IPS-NIHi7 (cell line): Measurements from ENCODE around the gene LGALS12.
A peak's percentile ranks its signal among the peaks of the same experiment; 100 is the strongest.

Experiments
- DNase-seq: peaks from one replicate; pipeline ENCODE4 v3.0.0; 2012; ENCODE audit warnings: mixed read lengths; ENCODE audit errors: extremely low spot score

The LGALS12 gene

GRCh38 chr11:63505857-63506528 lies at the start of gene LGALS12:
Gene LGALS12 (plus strand): TSS chr11:63506084. CDS start chr11:63506459, 375 bp downstream.
- DNase-seq: peak; percentile 66

GRCh38 chr11:63459586-63459985 lies 46.3 kb upstream of the LGALS12 start:
- DNase-seq: peak; percentile 40

GRCh38 chr11:63462137-63462536 lies 43.7 kb upstream of the LGALS12 start:
- DNase-seq: no peak

- no peak for DNase-seq
Measured at GRCh38 chr11:63470311-63470710, 35.6 kb upstream of the LGALS12 start.

- DNase-seq: no peak
Measured at GRCh38 chr11:63472372-63472771, 33.5 kb upstream of the LGALS12 start.

- no peak for DNase-seq
Measured at GRCh38 chr11:63476618-63477017, 29.3 kb upstream of the LGALS12 start.

- DNase-seq: peak; percentile 88
Measured at GRCh38 chr11:63478896-63479295, 27.0 kb upstream of the LGALS12 start.

- DNase-seq: no peak
Measured at GRCh38 chr11:63480039-63480438, 25.8 kb upstream of the LGALS12 start.

GRCh38 chr11:63485777-63486176 lies 20.1 kb upstream of the LGALS12 start:
- no peak for DNase-seq

GRCh38 chr11:63488789-63489188 lies 17.1 kb upstream of the LGALS12 start:
- DNase-seq: no peak

GRCh38 chr11:63489879-63490278 lies 16.0 kb upstream of the LGALS12 start:
- DNase-seq: peak; percentile 54

- DNase-seq: peak; percentile 58
Measured at GRCh38 chr11:63490551-63491239, 15.2 kb upstream of the LGALS12 start, which contains the start of gene PLAAT5. Gene PLAAT5 (minus strand): TSS chr11:63491167. CDS start chr11:63491034, 133 bp downstream.

GRCh38 chr11:63491240-63491587 lies 14.7 kb upstream of the LGALS12 start:
- DNase-seq: no peak

- DNase-seq: no peak
Measured at GRCh38 chr11:63491636-63492372, 14.1 kb upstream of the LGALS12 start.

GRCh38 chr11:63492441-63492840 lies 13.4 kb upstream of the LGALS12 start:
- no peak for DNase-seq

GRCh38 chr11:63493127-63493526 lies 12.8 kb upstream of the LGALS12 start:
- DNase-seq: no peak

- DNase-seq: no peak
Measured at GRCh38 chr11:63494975-63495374, 10.9 kb upstream of the LGALS12 start.

- DNase-seq: no peak
Measured at GRCh38 chr11:63499874-63500273, 6.0 kb upstream of the LGALS12 start.

- no peak for DNase-seq
Measured at GRCh38 chr11:63501236-63501635, 4.6 kb upstream of the LGALS12 start.

- DNase-seq: no peak
Measured at GRCh38 chr11:63502252-63502820, 3.5 kb upstream of the LGALS12 start.

GRCh38 chr11:63503492-63503891 lies 2.4 kb upstream of the LGALS12 start:
- no peak for DNase-seq

GRCh38 chr11:63504054-63504453 lies 1.8 kb upstream of the LGALS12 start:
- no peak for DNase-seq
